HCT116 (cell line): ENCODE data around the gene RCVRN. TPM values are rescaled to one million over a fixed set of nuclear protein-coding genes. Genes with fewer than 3 reads are reported as not detected.

Experiments used
- ATAC-seq: fragments of 200-7000 bp; cut with Tn5 transposase; 2 replicates; pipeline ENCODE4 v1.9.1; 2020; ENCODE audit warnings: mild to moderate bottlenecking, moderate library complexity
- BruUV-seq: library from RNA; stranded (reverse); fragments of 400-500 nt; replicated peaks from 2 replicates; lab custom pipeline; 2021; lab: Mats Ljungman, UMichigan
- CTCF ChIA-PET: fragments of 300-600 bp; sonication (Branson Sonifier 250); formaldehyde crosslinking; loops from one replicate; lab custom pipeline; 2021; ENCODE audit warnings: antibody characterized with exemption; lab: Charles Lee
- POLR2A ChIA-PET: fragments of 300-600, 350-600 bp; sonication (Branson Sonifier 250); formaldehyde crosslinking; loops from one replicate; lab custom pipeline; 2021; ENCODE audit warnings: antibody characterized with exemption; lab: Charles Lee
- RAD21 ChIA-PET, 2 experiments: fragments of 300-600 bp; sonication (Branson Sonifier 250); formaldehyde crosslinking; loops; one replicate each; lab custom pipeline; 2023; ENCODE audit warnings: low total read pairs in 2 of 2; ENCODE audit not compliant: uncharacterized antibody in 2 of 2, unreplicated experiment in 2 of 2, low non-redundant PET in 1 of 2; lab: Charles Lee
- DNase-seq: peaks from one replicate; pipeline ENCODE4 v3.0.0-alpha.2; 2010; ENCODE audit warnings: low read depth, low spot score
- H2AFZ ChIP-seq: fragments of 200-600 bp; shearing (Covaris generic), sonication (generic); 2 replicates; pipeline ENCODE4 v1.6.1; 2017; ENCODE audit warnings: low read depth, mixed run types, mixed read lengths, antibody characterized with exemption, low read length; ENCODE audit not compliant: poor library complexity, severe bottlenecking
- H3K27ac ChIP-seq: 2 replicates; pipeline ENCODE4 v1.5.1; 2012; ENCODE audit warnings: low read depth, low read length
- H3K27me3 ChIP-seq: fragments of 200-600 bp; sonication (generic); 2 replicates; pipeline ENCODE4 v1.6.1; 2016; ENCODE audit warnings: mixed run types, low read length, mixed read lengths; ENCODE audit not compliant: insufficient read depth
- H3K36me3 ChIP-seq, 2 experiments: fragments of 200-500 bp in 1 of 2; fragments of 200-600 bp in 1 of 2; sonication (Bioruptor generic) in 1 of 2; sonication (generic) in 1 of 2; 2 replicates each; pipeline versions ENCODE4 v1.5.1 to v1.6.1; 2014 to 2016; ENCODE audit warnings: low read length in 2 of 2, inconsistent platforms in 1 of 2, mixed read lengths in 1 of 2, mixed run types in 1 of 2; ENCODE audit not compliant: insufficient read depth in 2 of 2, control insufficient read depth in 1 of 2
- H3K4me1 ChIP-seq, 2 experiments: fragments of 200-600 bp in 1 of 2; sonication (generic) in 1 of 2; 2 replicates each; pipeline versions ENCODE4 v1.5.1 to v1.6.1; 2012 to 2017; ENCODE audit warnings: low read length in 2 of 2, inconsistent platforms in 1 of 2, mild to moderate bottlenecking in 1 of 2, mixed read lengths in 1 of 2, mixed run types in 1 of 2, moderate library complexity in 1 of 2; ENCODE audit not compliant: insufficient read depth in 2 of 2, control insufficient read depth in 1 of 2
- H3K4me2 ChIP-seq: fragments of 200-600 bp; sonication (generic); 2 replicates; pipeline ENCODE4 v1.6.1; 2017; ENCODE audit warnings: mixed run types, low read length, mixed read lengths
- H3K4me3 ChIP-seq, 2 experiments: fragments of 200-600 bp in 1 of 2; sonication (generic) in 1 of 2; replicated peaks in 1 of 2; 2 replicates each; pipeline ENCODE4 v1.5.1; 2011 to 2016; ENCODE audit warnings: low read length in 2 of 2, control low read depth in 1 of 2, low read depth in 1 of 2, mild to moderate bottlenecking in 1 of 2, mixed read lengths in 1 of 2, mixed run types in 1 of 2
- H3K79me2 ChIP-seq: fragments of 200-600 bp; sonication (generic); 2 replicates; pipeline ENCODE4 v1.6.1; 2017; ENCODE audit warnings: mild to moderate bottlenecking, mixed run types, low read length, moderate library complexity, mixed read lengths; ENCODE audit not compliant: insufficient read depth
- H3K9ac ChIP-seq: fragments of 200-600 bp; sonication (generic); 2 replicates; pipeline ENCODE4 v1.6.1; 2016; ENCODE audit warnings: low read length, mixed read lengths
- H3K9me2 ChIP-seq: fragments of 200-600 bp; sonication (generic), shearing (Covaris generic); 2 replicates; pipeline ENCODE4 v1.6.1; 2017; ENCODE audit warnings: mixed run types, mild to moderate bottlenecking, moderate library complexity; ENCODE audit not compliant: insufficient read depth
- H3K9me3 ChIP-seq, 2 experiments: fragments of 200-500 bp in 1 of 2; fragments of 200-600 bp in 1 of 2; sonication (Bioruptor generic) in 1 of 2; sonication (generic) in 1 of 2; 2 replicates each; pipeline ENCODE4 v1.6.1; 2014 to 2017; ENCODE audit warnings: low read length in 2 of 2, mixed read lengths in 2 of 2, inconsistent platforms in 1 of 2, low read depth in 1 of 2, mild to moderate bottlenecking in 1 of 2, mixed run types in 1 of 2, moderate library complexity in 1 of 2; ENCODE audit not compliant: control insufficient read depth in 1 of 2, insufficient read depth in 1 of 2
- H4K20me1 ChIP-seq: fragments of 200-600 bp; sonication (generic), shearing (Covaris generic); 2 replicates; pipeline ENCODE4 v1.6.1; 2017; ENCODE audit warnings: mixed run types, mild to moderate bottlenecking, moderate library complexity; ENCODE audit not compliant: insufficient read depth
- ATF3 ChIP-seq: IDR thresholded peaks from 2 replicates; pipeline ENCODE4 v1.6.1; 2012
- CBX3 ChIP-seq: IDR thresholded peaks from 2 replicates; pipeline ENCODE4 v1.6.1; 2012; ENCODE audit warnings: low read depth
- CEBPB ChIP-seq: IDR thresholded peaks from 2 replicates; pipeline ENCODE4 v1.6.1; 2012; ENCODE audit warnings: low read depth
- EGR1 ChIP-seq: IDR thresholded peaks from 2 replicates; pipeline ENCODE4 v1.6.1; 2012; ENCODE audit warnings: low read depth
- ELF1 ChIP-seq: IDR thresholded peaks from 2 replicates; pipeline ENCODE4 v1.6.1; 2012; ENCODE audit warnings: low read depth, borderline replicate concordance
- EZH2phosphoT487 ChIP-seq: fragments of 200-600 bp; IDR thresholded peaks from 2 replicates; pipeline ENCODE4 v1.6.1; 2018; ENCODE audit warnings: antibody characterized with exemption, borderline replicate concordance
- FOSL1 ChIP-seq: IDR thresholded peaks from 2 replicates; pipeline ENCODE4 v1.6.1; 2012; ENCODE audit warnings: low read depth
- JUND ChIP-seq: IDR thresholded peaks from 2 replicates; pipeline ENCODE4 v1.6.1; 2012
- MAX ChIP-seq: IDR thresholded peaks from 2 replicates; pipeline ENCODE4 v1.6.1; 2012
- POLR2A ChIP-seq: IDR thresholded peaks from 2 replicates; pipeline ENCODE4 v1.7.0; 2011; ENCODE audit warnings: borderline replicate concordance; ENCODE audit not compliant: insufficient read depth, insufficient read length; ENCODE audit errors: extremely low read depth
- RAD21 ChIP-seq: IDR thresholded peaks from 2 replicates; pipeline ENCODE4 v1.6.1; 2012; ENCODE audit warnings: low read depth, mild to moderate bottlenecking
- SIN3A ChIP-seq: IDR thresholded peaks from 2 replicates; pipeline ENCODE4 v1.6.1; 2012; ENCODE audit warnings: low read depth
- SP1 ChIP-seq: IDR thresholded peaks from 2 replicates; pipeline ENCODE4 v1.6.1; 2012; ENCODE audit warnings: low read depth
- TCF7L2 ChIP-seq: IDR thresholded peaks from 2 replicates; pipeline ENCODE4 v1.7.0; 2011; ENCODE audit warnings: borderline replicate concordance, inconsistent platforms; ENCODE audit not compliant: insufficient read depth, insufficient read length; ENCODE audit errors: extremely low read depth
- YY1 ChIP-seq: IDR thresholded peaks from 2 replicates; pipeline ENCODE4 v1.6.1; 2011; ENCODE audit warnings: low read length, low read depth, moderate library complexity, mild to moderate bottlenecking; ENCODE audit not compliant: insufficient replicate concordance; ENCODE audit errors: extremely low read depth
- ZNF274 ChIP-seq: fragments of 200-500 bp; sonication (Bioruptor generic); IDR thresholded peaks from 2 replicates; pipeline ENCODE4 v1.6.1; 2014; ENCODE audit warnings: mild to moderate bottlenecking, low read depth, low read length, inconsistent platforms
- intact Hi-C: fragments of 100-400 bp; cut with micrococcal nuclease; formaldehyde crosslinking; loops from 2 replicates; pipeline ENCODE4 v1.10.0; 2022
- total RNA-seq: library from RNA; stranded (reverse); gene quantifications from one replicate; pipeline ENCODE4 v1.2.1, GENCODE V29; 2021; ENCODE audit not compliant: unreplicated experiment
- TF ChIP-seq, protein P1 (sequence below), 3 experiments: fragments of 200-600 bp in 1 of 3; sonication (generic) in 1 of 3; IDR thresholded peaks in 2 of 3; conservative IDR thresholded peaks in 1 of 3; 2 replicates each; pipeline ENCODE4 v1.5.1; 2012 to 2017; ENCODE audit warnings: low read depth in 2 of 3, low read length in 2 of 3, antibody characterized with exemption in 1 of 3, borderline replicate concordance in 1 of 3, control low read depth in 1 of 3, mild to moderate bottlenecking in 1 of 3, mixed read lengths in 1 of 3, mixed run types in 1 of 3, moderate library complexity in 1 of 3; ENCODE audit not compliant: insufficient read depth in 1 of 3
- TF ChIP-seq, protein P2 (sequence below): IDR thresholded peaks from 2 replicates; pipeline ENCODE4 v1.6.1; 2011; ENCODE audit warnings: mild to moderate bottlenecking, low read length, moderate library complexity; ENCODE audit not compliant: insufficient replicate concordance; ENCODE audit errors: extremely low read depth

Gene RCVRN
- total RNA-seq, 1 experiment from 2014 or later: not detected

GRCh38 chr17:9872852-9873251 lies 32.2 kb downstream of the RCVRN start:
- intact Hi-C loops: no loop called here
- no peak overlapping the region for H3K27ac ChIP-seq
- no peak for DNase-seq
- TF ChIP-seq JUND (no peak), SIN3A (no peak), CEBPB (no peak), TCF7L2 (no peak), POLR2A (no peak), ELF1 (no peak), SP1 (no peak), ZNF274 (no peak), FOSL1 (no peak), EGR1 (no peak), RAD21 (no peak), EZH2phosphoT487 (no peak), YY1 (no peak), CBX3 (no peak), MAX (no peak), ATF3 (no peak)
- TF ChIP-seq, protein P1, sequence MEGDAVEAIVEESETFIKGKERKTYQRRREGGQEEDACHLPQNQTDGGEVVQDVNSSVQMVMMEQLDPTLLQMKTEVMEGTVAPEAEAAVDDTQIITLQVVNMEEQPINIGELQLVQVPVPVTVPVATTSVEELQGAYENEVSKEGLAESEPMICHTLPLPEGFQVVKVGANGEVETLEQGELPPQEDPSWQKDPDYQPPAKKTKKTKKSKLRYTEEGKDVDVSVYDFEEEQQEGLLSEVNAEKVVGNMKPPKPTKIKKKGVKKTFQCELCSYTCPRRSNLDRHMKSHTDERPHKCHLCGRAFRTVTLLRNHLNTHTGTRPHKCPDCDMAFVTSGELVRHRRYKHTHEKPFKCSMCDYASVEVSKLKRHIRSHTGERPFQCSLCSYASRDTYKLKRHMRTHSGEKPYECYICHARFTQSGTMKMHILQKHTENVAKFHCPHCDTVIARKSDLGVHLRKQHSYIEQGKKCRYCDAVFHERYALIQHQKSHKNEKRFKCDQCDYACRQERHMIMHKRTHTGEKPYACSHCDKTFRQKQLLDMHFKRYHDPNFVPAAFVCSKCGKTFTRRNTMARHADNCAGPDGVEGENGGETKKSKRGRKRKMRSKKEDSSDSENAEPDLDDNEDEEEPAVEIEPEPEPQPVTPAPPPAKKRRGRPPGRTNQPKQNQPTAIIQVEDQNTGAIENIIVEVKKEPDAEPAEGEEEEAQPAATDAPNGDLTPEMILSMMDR (IDR thresholded peaks at IDR 0.05 in 2 of 3, conservative IDR thresholded peaks at IDR 0.05 in 1 of 3; ENCODE audit: borderline replicate concordance in 1 of 3, insufficient read depth in 1 of 3, low read depth in 2 of 3, low read length in 2 of 3): no peak
- TF ChIP-seq, protein P2, sequence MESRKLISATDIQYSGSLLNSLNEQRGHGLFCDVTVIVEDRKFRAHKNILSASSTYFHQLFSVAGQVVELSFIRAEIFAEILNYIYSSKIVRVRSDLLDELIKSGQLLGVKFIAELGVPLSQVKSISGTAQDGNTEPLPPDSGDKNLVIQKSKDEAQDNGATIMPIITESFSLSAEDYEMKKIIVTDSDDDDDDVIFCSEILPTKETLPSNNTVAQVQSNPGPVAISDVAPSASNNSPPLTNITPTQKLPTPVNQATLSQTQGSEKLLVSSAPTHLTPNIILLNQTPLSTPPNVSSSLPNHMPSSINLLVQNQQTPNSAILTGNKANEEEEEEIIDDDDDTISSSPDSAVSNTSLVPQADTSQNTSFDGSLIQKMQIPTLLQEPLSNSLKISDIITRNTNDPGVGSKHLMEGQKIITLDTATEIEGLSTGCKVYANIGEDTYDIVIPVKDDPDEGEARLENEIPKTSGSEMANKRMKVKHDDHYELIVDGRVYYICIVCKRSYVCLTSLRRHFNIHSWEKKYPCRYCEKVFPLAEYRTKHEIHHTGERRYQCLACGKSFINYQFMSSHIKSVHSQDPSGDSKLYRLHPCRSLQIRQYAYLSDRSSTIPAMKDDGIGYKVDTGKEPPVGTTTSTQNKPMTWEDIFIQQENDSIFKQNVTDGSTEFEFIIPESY: no peak
- ATAC-seq: no peak
- H3K79me2 ChIP-seq: no peaks in the 10 kb centered on the region
- no peaks in the 10 kb centered on the region for H3K9me2 ChIP-seq
- CTCF ChIA-PET: no interaction called here
- no peak overlapping the region for H3K4me3 ChIP-seq
- no peaks in the 10 kb centered on the region for H3K9me3 ChIP-seq
- H3K27me3 ChIP-seq: no peaks in the 10 kb centered on the region
- H2AFZ ChIP-seq: no peak overlapping the region
- no peaks in the 10 kb centered on the region for H4K20me1 ChIP-seq
- no peak overlapping the region for H3K4me2 ChIP-seq
- RAD21 ChIA-PET: no interaction called here
- BruUV-seq: no TSS peak
- H3K36me3 ChIP-seq: no peaks in the 10 kb centered on the region
- H3K9ac ChIP-seq: no peak overlapping the region
- H3K4me1 ChIP-seq: peaks cover 0 to 11% of the 10 kb centered on the region in 2 experiments; a peak in 2 of 4 replicates
- POLR2A ChIA-PET: interaction anchor here (0.7 kb wide), 1 partner anchor 14 kb away, joined by 4 read pairs; no protein-coding TSS in a partner anchor
